ENCODE results near the gene CCDC106.

DNA sequence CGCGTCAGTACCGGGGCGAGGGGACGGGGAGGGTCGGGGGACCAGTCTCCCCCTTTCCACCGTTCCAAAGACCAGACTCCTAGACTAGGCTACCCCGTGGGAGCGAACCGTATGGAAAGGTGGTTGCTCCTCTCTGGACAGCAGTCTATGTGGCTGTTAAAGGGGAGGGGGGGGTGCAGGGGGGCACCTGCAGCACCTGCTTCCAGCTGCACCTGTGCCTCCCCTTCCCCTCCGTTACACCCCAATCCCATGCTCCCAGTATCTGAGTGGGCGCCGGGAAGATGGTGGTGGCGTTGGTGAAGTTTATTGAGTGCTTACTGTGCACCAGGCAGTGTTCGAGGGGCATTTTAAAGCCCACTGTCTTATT, 47.4 kb upstream of the CCDC106 start:
- TF ChIP-seq, protein P1, sequence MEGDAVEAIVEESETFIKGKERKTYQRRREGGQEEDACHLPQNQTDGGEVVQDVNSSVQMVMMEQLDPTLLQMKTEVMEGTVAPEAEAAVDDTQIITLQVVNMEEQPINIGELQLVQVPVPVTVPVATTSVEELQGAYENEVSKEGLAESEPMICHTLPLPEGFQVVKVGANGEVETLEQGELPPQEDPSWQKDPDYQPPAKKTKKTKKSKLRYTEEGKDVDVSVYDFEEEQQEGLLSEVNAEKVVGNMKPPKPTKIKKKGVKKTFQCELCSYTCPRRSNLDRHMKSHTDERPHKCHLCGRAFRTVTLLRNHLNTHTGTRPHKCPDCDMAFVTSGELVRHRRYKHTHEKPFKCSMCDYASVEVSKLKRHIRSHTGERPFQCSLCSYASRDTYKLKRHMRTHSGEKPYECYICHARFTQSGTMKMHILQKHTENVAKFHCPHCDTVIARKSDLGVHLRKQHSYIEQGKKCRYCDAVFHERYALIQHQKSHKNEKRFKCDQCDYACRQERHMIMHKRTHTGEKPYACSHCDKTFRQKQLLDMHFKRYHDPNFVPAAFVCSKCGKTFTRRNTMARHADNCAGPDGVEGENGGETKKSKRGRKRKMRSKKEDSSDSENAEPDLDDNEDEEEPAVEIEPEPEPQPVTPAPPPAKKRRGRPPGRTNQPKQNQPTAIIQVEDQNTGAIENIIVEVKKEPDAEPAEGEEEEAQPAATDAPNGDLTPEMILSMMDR (conservative IDR thresholded peaks at IDR 0.05 in 1 of 2, IDR thresholded peaks at IDR 0.05 in 1 of 2; ENCODE audit: extremely low read depth in 1 of 2, insufficient read depth in 1 of 2, low read depth in 1 of 2, low read length in 2 of 2), result no peak
- TF ChIP-seq EZH2 (IDR thresholded peaks at IDR 0.05; ENCODE audit: borderline replicate concordance, low read length), result no peak

All from mammary epithelial cell (primary cell).